Esophagus squamous epithelium (tissue), 5 donors: Measurements from ENCODE around the gene MMP12. TPM values are rescaled to one million over a fixed set of nuclear protein-coding genes. Genes with fewer than 3 reads are reported as not detected.
"Not testable (repeated sequence)": the region's sequence is repeated elsewhere in the genome, so short reads cannot be mapped to it uniquely, and the experiment has no call there.

Experiments
- DNase-seq: peaks from one replicate; lab custom pipeline; 2025; lab: John Stamatoyannopoulos, UW
- H3K27ac ChIP-seq, 4 donors: fragments of 200-600 bp; sonication (generic); one replicate each; pipeline ENCODE4 v1.5.1; 2016 to 2019; ENCODE audit warnings: mild to moderate bottlenecking in 1 of 4
- H3K27me3 ChIP-seq, 4 donors: fragments of 200-600 bp; sonication (generic); 1 replicate in 3 of 4; 2 replicates in 1 of 4; pipeline versions ENCODE4 v1.5.1 to v1.6.0; 2017 to 2021; ENCODE audit warnings: antibody characterized with exemption in 1 of 4
- H3K36me3 ChIP-seq, 3 donors: fragments of 200-600 bp; sonication (generic); one replicate each; pipeline ENCODE4 v1.5.1; 2016 to 2019
- H3K4me1 ChIP-seq, 3 donors: fragments of 200-600 bp; sonication (generic); one replicate each; pipeline ENCODE4 v1.5.1; 2017 to 2019
- H3K4me3 ChIP-seq, 4 donors: fragments of 200-600 bp; sonication (generic); 1 replicate in 3 of 4; 2 replicates in 1 of 4; pipeline ENCODE4 v1.5.1; 2016 to 2019; ENCODE audit warnings: mild to moderate bottlenecking in 2 of 4, moderate library complexity in 1 of 4
- H3K9me3 ChIP-seq, 3 donors: fragments of 200-600 bp; sonication (generic); one replicate each; pipeline ENCODE4 v1.5.1; 2016 to 2019
- CTCF ChIP-seq, 6 experiments: fragments of 450-650 bp in 4 of 6; fragments of 200-600 bp in 2 of 6; sonication (generic) in 2 of 6; IDR thresholded peaks; one replicate each; pipeline ENCODE4 v1.5.1; 2016 to 2019; ENCODE audit warnings: antibody characterized with exemption in 6 of 6, mild to moderate bottlenecking in 4 of 6, moderate library complexity in 4 of 6
- POLR2A ChIP-seq, 4 donors: fragments of 450-650 bp; IDR thresholded peaks; one replicate each; pipeline ENCODE4 v1.6.1; 2017; ENCODE audit warnings: antibody characterized with exemption in 4 of 4, mild to moderate bottlenecking in 4 of 4, moderate library complexity in 3 of 4
- WGBS, 2 donors: methylation state at CpG; one replicate each; pipeline ENCODE4 v1.1.5; 2018; 5-methylcytosine and 5-hydroxymethylcytosine counted together
- intact Hi-C: fragments of 100-400 bp; cut with DNase I; formaldehyde crosslinking; loops from one replicate; pipeline ENCODE4 v1.15.0; 2022
- total RNA-seq, 4 donors: library from RNA; depleted of rRNA; stranded (reverse); fragments of >200 nt; gene quantifications; one replicate each; pipeline ENCODE4 v1.1.0, GENCODE V29; 2016
- donor health status: DM: yes; HTN: yes; CAD: no.

MMP12 gene
- total RNA-seq, 4 donors from 2014 or later = 0.35 to 1.1 TPM; not detected in 2

- Histone ChIP-seq H3K36me3 (no peaks in the 10 kb centered on the region), H3K27ac (no peak overlapping the region), H3K9me3 (no peaks in the 10 kb centered on the region), H3K27me3 (no peaks in the 10 kb centered on the region), H3K4me1 (no peaks in the 10 kb centered on the region), H3K4me3 (no peak overlapping the region)
- intact Hi-C loops = no loop called here
- 61 to 79% methylated on average over 4 to 5 of the region's 6 CpGs for WGBS, 2 donors
- TF ChIP-seq POLR2A (IDR thresholded peaks at IDR 0.05) (no peak), CTCF (IDR thresholded peaks at IDR 0.05) (no peak)
- DNase-seq = no peak
Observed at GRCh38 chr11:102886999-102887398, 12.2 kb upstream of the MMP12 start.

- no peak overlapping the region for H3K27ac ChIP-seq
- H3K4me1 ChIP-seq = no peaks in the 10 kb centered on the region
- DNase-seq = no peak
- intact Hi-C loops = no loop called here
- TF ChIP-seq CTCF (IDR thresholded peaks at IDR 0.05) = no peak
- TF ChIP-seq POLR2A (IDR thresholded peaks at IDR 0.05) = no peak
- H3K4me3 ChIP-seq = no peak overlapping the region
- no peaks in the 10 kb centered on the region for H3K9me3 ChIP-seq
- no peaks in the 10 kb centered on the region for H3K36me3 ChIP-seq
- WGBS, 2 donors = 66 to 79% methylated on average over 3 of the region's 3 CpGs
- no peaks in the 10 kb centered on the region for H3K27me3 ChIP-seq
Observed at GRCh38 chr11:102883141-102883540, 8.4 kb upstream of the MMP12 start.

GRCh38 chr11:102882389-102883024 lies 7.7 kb upstream of the MMP12 start:
- Histone ChIP-seq H3K9me3 (no peaks in the 10 kb centered on the region), H3K27ac (no peak overlapping the region), H3K27me3 (no peaks in the 10 kb centered on the region), H3K4me3 (no peak overlapping the region), H3K4me1 (no peaks in the 10 kb centered on the region), H3K36me3 (no peaks in the 10 kb centered on the region)
- intact Hi-C loops = no loop called here
- TF ChIP-seq CTCF (IDR thresholded peaks at IDR 0.05) (no peak), POLR2A (IDR thresholded peaks at IDR 0.05) (no peak)
- no peak for DNase-seq
- WGBS, 2 donors = 73 to 76% methylated on average over 4 of the region's 4 CpGs

GRCh38 chr11:102879801-102880200 lies 5.0 kb upstream of the MMP12 start:
- DNase-seq = no peak
- intact Hi-C loops = no loop called here
- Histone ChIP-seq H3K4me1 (no peaks in the 10 kb centered on the region), H3K27me3 (no peaks in the 10 kb centered on the region), H3K36me3 (no peaks in the 10 kb centered on the region), H3K27ac (no peak overlapping the region), H3K4me3 (no peak overlapping the region), H3K9me3 (no peaks in the 10 kb centered on the region)
- no peak for TF ChIP-seq CTCF (IDR thresholded peaks at IDR 0.05)
- TF ChIP-seq POLR2A (IDR thresholded peaks at IDR 0.05) = no peak
- 79 to 87% methylated on average over 5 of the region's 5 CpGs for WGBS, 2 donors

- Histone ChIP-seq H3K4me1 (no peaks in the 10 kb centered on the region), H3K36me3 (no peaks in the 10 kb centered on the region), H3K4me3 (no peak overlapping the region), H3K27ac (no peak overlapping the region), H3K9me3 (no peaks in the 10 kb centered on the region), H3K27me3 (no peaks in the 10 kb centered on the region)
- no peak for TF ChIP-seq CTCF (IDR thresholded peaks at IDR 0.05)
- TF ChIP-seq POLR2A (IDR thresholded peaks at IDR 0.05) = no peak
- WGBS, 2 donors = 90 to 94% methylated on average over 1 to 2 of the region's 2 CpGs
- no peak for DNase-seq
- intact Hi-C loops = no loop called here
Observed at GRCh38 chr11:102878595-102878994, 3.8 kb upstream of the MMP12 start.

GRCh38 chr11:102869354-102869964 lies 5.3 kb downstream of the MMP12 start:
- WGBS, 2 donors = 63 to 67% methylated on average over 8 of the region's 8 CpGs
- H3K36me3 ChIP-seq, H3K27ac ChIP-seq, H3K9me3 ChIP-seq, H3K4me3 ChIP-seq, DNase-seq, intact Hi-C loops, H3K4me1 ChIP-seq, H3K27me3 ChIP-seq: not testable (repeated sequence)
